Activated naive CD4-positive, alpha-beta T cell treated with anti-CD3 and anti-CD28 coated beads for 36 hours (primary cell): ENCODE data around the gene TOM1L2. TPM values are rescaled to one million over a fixed set of nuclear protein-coding genes. Genes with fewer than 3 reads are reported as not detected.
"Not testable (repeated sequence)": the region's sequence is repeated elsewhere in the genome, so short reads cannot be mapped to it uniquely, and the experiment has no call there.

Experiments used
- CTCF ChIA-PET: fragments of 350-600 bp; sonication (Branson Sonifier 250); formaldehyde crosslinking; loops from one replicate; lab custom pipeline; 2021; ENCODE audit warnings: antibody characterized with exemption; lab: Charles Lee
- DNase-seq: peaks from one replicate; pipeline ENCODE4 v3.0.0-alpha.2; 2020
- H3K27ac Mint-ChIP-seq: one replicate; pipeline ENCODE4 v1.8.0; 2021; ENCODE audit warnings: mild to moderate bottlenecking, mixed read lengths
- H3K27me3 Mint-ChIP-seq: one replicate; pipeline ENCODE4 v1.8.0; 2021; ENCODE audit warnings: low read depth, mixed read lengths
- H3K36me3 Mint-ChIP-seq: one replicate; pipeline ENCODE4 v1.8.0; 2021; ENCODE audit warnings: low read depth, mixed read lengths
- H3K4me1 Mint-ChIP-seq: one replicate; pipeline ENCODE4 v1.8.0; 2021; ENCODE audit warnings: low read depth, mixed read lengths
- H3K4me3 Mint-ChIP-seq: one replicate; pipeline ENCODE4 v1.8.0; 2021; ENCODE audit warnings: mild to moderate bottlenecking, moderate library complexity, mixed read lengths
- H3K9me3 Mint-ChIP-seq: one replicate; pipeline ENCODE4 v1.8.0; 2021; ENCODE audit warnings: mixed read lengths
- intact Hi-C: fragments of 100-400 bp; cut with micrococcal nuclease; formaldehyde crosslinking; loops from one replicate; pipeline ENCODE4 v1.15.1; 2023
- total RNA-seq, 2 experiments: library from RNA; stranded (reverse); gene quantifications; one replicate each; pipeline ENCODE4 v1.2.3, GENCODE V29; 2021

The TOM1L2 gene
- total RNA-seq, 2 experiments from 2014 or later = 9.8 to 9.9 TPM

- Mint-ChIP-seq H3K4me3 (no peak overlapping the region), H3K4me1 (peaks cover 10% of the 10 kb centered on the region), H3K27me3 (no peaks in the 10 kb centered on the region), H3K9me3 (no peaks in the 10 kb centered on the region), H3K36me3 (peaks cover 35% of the 10 kb centered on the region), H3K27ac (no peak overlapping the region)
- intact Hi-C loops = loop anchor here (2.0 to 5.0 kb wide), 3 partner anchors 106 to 220 kb away; partner anchors contain the start of gene RAI1
- CTCF ChIA-PET = interaction anchor here (0.6 to 5.9 kb wide), 15 partner anchors 8 to 220 kb away, joined by 3 to 76 read pairs (median 4); no protein-coding TSS in a partner anchor
- no peak for DNase-seq
Observed at GRCh38 chr17:17813055-17813724, 159.0 kb downstream of the TOM1L2 start.

GRCh38 chr17:17812211-17813054 is 159.8 kb downstream of the TOM1L2 start:
- CTCF ChIA-PET = interaction anchor here (0.7 to 5.9 kb wide), 14 partner anchors 9 to 147 kb away, joined by 3 to 76 read pairs (median 4); no protein-coding TSS in a partner anchor
- Mint-ChIP-seq H3K27me3 (no peaks in the 10 kb centered on the region), H3K36me3 (peaks cover 30% of the 10 kb centered on the region), H3K9me3 (no peaks in the 10 kb centered on the region), H3K4me3 (no peak overlapping the region), H3K4me1 (peaks cover 10% of the 10 kb centered on the region), H3K27ac (peak overlapping the region; percentile 18)
- peak; percentile 72 for DNase-seq
- intact Hi-C loops = loop anchor here (1.0 to 5.0 kb wide), 4 partner anchors 48 to 220 kb away; partner anchors contain the start of gene RAI1

DNA sequence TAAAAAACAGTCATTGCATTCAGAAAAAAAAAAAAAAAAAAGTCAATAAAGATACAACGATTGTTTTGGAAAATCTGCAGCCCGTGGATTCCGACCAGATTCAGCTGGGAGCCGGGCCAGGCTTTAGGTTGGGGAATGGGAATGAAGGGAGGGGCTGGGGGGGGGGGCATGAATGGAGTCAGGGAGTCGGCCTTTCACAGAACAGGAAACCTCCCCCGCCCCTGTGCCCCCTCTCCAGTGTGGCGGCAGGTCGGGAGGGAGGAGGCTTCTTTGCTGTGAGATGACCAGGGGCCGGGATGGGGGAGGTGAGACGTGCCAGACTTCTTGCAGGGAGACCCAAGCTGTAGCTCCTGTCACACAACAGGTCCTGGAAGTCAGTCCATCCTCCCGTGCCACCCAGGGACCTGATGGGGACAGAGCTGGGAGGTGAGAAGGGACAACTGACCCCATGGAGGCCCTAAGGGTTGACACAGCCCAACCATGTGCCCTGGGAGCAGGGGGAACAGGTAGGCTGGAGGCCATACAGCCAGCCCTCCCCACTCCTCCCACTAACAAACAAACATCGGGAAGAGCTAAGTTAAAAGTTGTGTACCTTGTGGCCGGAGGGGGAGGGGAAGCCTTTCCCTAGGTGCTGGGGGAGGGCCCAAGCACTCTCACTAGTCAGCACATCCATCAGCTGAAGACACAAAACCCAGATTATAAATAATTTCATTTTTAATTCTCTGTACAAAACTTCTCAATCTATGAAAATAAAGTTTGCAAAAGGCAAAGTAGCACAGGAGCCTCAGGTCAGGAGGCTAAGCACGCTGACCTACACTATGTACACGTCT is 160.6 kb downstream of the TOM1L2 start:
- Mint-ChIP-seq H3K4me1 (peaks cover 10% of the 10 kb centered on the region), H3K36me3 (peaks cover 25% of the 10 kb centered on the region), H3K9me3 (no peaks in the 10 kb centered on the region), H3K4me3 (no peak overlapping the region), H3K27me3 (no peaks in the 10 kb centered on the region), H3K27ac (peak overlapping the region; percentile 21)
- CTCF ChIA-PET = interaction anchor here (0.6 to 5.9 kb wide), 12 partner anchors 10 to 1228 kb away, joined by 3 to 76 read pairs (median 4); no protein-coding TSS in a partner anchor
- intact Hi-C loops = loop anchor here (1.0 to 5.0 kb wide), 4 partner anchors 49 to 221 kb away; partner anchors contain the start of gene RAI1
- DNase-seq = no peak

- H3K9me3 Mint-ChIP-seq = no peaks in the 10 kb centered on the region
- no peak overlapping the region for H3K27ac Mint-ChIP-seq
- no peak overlapping the region for H3K4me3 Mint-ChIP-seq
- peaks cover 10% of the 10 kb centered on the region for H3K4me1 Mint-ChIP-seq
- H3K36me3 Mint-ChIP-seq = peaks cover 23% of the 10 kb centered on the region
- no peaks in the 10 kb centered on the region for H3K27me3 Mint-ChIP-seq
- CTCF ChIA-PET = interaction anchor here (0.7 to 5.9 kb wide), 4 partner anchors 9 to 108 kb away, joined by 3 to 76 read pairs (median 30); no protein-coding TSS in a partner anchor
- intact Hi-C loops = loop anchor here (5.0 kb wide), 1 partner anchor 129 kb away; the partner anchor contains the start of gene RAI1
- no peak for DNase-seq
Observed at GRCh38 chr17:17810895-17811248, 161.3 kb downstream of the TOM1L2 start.

DNA sequence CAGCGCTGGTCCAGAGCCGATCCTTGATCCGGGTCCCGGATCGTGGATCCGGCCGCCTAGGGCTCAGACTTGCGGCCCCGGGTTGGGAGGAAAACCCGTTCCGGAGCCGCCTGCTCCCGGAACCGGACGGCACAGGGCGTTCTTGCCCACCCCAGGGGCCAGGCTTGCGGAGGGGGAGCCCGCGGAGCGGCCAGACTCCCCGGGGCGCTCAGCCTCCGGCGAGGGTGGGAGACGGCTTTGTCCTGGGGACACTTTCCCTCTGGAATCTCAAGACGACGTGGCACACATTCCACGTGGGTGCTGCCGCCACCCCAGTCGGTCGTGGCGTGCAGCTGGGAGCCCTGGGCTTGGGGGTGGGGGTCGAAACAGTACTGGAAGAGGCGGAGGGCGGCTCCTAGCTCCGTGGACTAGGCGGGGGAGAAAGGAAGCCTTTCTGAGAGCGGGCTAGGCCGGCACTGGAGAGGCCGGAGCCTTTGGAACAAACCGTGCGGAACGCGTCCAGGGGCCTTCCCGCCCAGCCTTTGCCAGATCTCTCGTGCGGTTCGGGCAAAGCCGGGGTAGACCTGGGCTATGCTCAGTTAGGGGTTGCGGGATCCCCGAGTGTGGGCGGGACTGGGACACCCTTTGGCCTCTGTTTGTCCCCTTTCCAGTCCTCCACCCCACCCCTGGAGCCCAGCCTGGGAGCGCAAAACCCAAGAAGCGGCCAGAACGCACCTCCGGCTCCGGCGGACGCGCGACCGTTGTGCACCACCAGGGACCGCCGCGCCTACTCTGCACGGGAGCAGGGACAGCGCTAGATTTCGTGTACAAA is 161.9 kb downstream of the TOM1L2 start:
- CTCF ChIA-PET = interaction anchor here (5.2 to 5.9 kb wide), 2 partner anchors 46 to 51 kb away, joined by 55 to 76 read pairs; no protein-coding TSS in a partner anchor
- intact Hi-C loops = loop anchor here (5.0 kb wide), 1 partner anchor 128 kb away; the partner anchor contains the start of gene RAI1
- no peaks in the 10 kb centered on the region for H3K27me3 Mint-ChIP-seq

GRCh38 chr17:17809531-17810083 is 162.6 kb downstream of the TOM1L2 start:
- Mint-ChIP-seq H3K9me3 (no peaks in the 10 kb centered on the region), H3K27me3 (no peaks in the 10 kb centered on the region), H3K27ac (no peak overlapping the region), H3K4me3 (no peak overlapping the region), H3K36me3 (peaks cover 17% of the 10 kb centered on the region), H3K4me1 (peaks cover 10% of the 10 kb centered on the region)
- intact Hi-C loops = loop anchor here (5.0 kb wide), 1 partner anchor 127 kb away; the partner anchor contains the start of gene RAI1
- DNase-seq = no peak
- CTCF ChIA-PET = interaction anchor here (1.0 to 1.1 kb wide), 2 partner anchors 46 to 128 kb away, joined by 3 to 7 read pairs; no protein-coding TSS in a partner anchor

More for the DNA sequence above, 161.9 kb downstream of the TOM1L2 start:
- Mint-ChIP-seq H3K4me1 (peaks cover 10% of the 10 kb centered on the region), H3K27ac (no peak overlapping the region), H3K4me3 (no peak overlapping the region), H3K36me3 (peaks cover 20% of the 10 kb centered on the region), H3K9me3 (no peaks in the 10 kb centered on the region)
- no peak for DNase-seq

DNA sequence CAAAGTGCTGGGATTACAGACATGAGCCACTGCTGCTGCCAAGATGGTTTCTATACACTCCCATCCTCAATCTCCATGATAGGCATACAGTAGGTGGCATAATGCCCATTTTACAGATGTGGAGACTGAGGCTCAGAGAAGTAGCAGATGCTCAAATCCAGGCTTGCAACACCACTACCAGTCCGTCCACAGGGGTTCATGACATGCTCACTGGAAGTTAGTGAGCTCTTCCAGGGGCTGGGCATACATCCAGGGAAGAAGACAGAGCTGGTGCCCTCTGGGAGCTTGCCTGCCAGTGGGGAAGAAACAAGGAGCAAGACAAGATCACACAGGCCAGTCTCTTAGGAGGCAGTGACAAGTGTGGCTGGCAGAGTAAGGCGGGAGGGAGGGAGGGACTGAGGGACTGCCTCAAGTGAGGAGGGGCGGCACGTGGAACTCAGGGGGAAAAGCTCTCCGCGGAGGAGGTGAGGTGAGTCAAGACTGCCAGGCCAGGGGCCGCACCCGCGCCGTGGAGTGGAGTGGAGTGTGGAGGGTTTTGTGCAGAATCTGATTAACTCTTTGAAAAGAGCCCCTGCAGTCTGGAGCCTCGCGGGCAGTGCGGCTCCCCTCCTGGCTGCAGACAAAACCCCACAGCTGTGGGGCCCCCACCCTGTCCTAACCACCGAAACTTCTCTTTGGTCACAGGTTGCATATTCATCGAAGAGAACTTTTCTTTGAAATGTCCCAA is 163.3 kb downstream of the TOM1L2 start:
- CTCF ChIA-PET = interaction anchor here (1.0 to 1.1 kb wide), 2 partner anchors 46 to 127 kb away, joined by 3 to 7 read pairs; no protein-coding TSS in a partner anchor
- peaks cover 10% of the 10 kb centered on the region for H3K4me1 Mint-ChIP-seq
- H3K27me3 Mint-ChIP-seq = no peaks in the 10 kb centered on the region
- H3K4me3 Mint-ChIP-seq = no peak overlapping the region
- DNase-seq = no peak
- intact Hi-C loops = no loop called here
- no peaks in the 10 kb centered on the region for H3K9me3 Mint-ChIP-seq
- H3K36me3 Mint-ChIP-seq = peaks cover 15% of the 10 kb centered on the region
- no peak overlapping the region for H3K27ac Mint-ChIP-seq

GRCh38 chr17:17808200-17808599 is 164.0 kb downstream of the TOM1L2 start:
- H3K4me1 Mint-ChIP-seq = peaks cover 10% of the 10 kb centered on the region
- intact Hi-C loops, H3K27me3 Mint-ChIP-seq, H3K27ac Mint-ChIP-seq, DNase-seq, H3K9me3 Mint-ChIP-seq, H3K4me3 Mint-ChIP-seq, CTCF ChIA-PET: not testable (repeated sequence)
- H3K36me3 Mint-ChIP-seq = peaks cover 16% of the 10 kb centered on the region

- no peaks in the 10 kb centered on the region for H3K27me3 Mint-ChIP-seq
- H3K9me3 Mint-ChIP-seq = no peaks in the 10 kb centered on the region
- H3K36me3 Mint-ChIP-seq = peaks cover 11% of the 10 kb centered on the region
- H3K4me3 Mint-ChIP-seq = no peak overlapping the region
- intact Hi-C loops = no loop called here
- H3K27ac Mint-ChIP-seq = no peak overlapping the region
- no peak for DNase-seq
- CTCF ChIA-PET = no interaction called here
- peaks cover 7% of the 10 kb centered on the region for H3K4me1 Mint-ChIP-seq
Observed at GRCh38 chr17:17807440-17807839, 164.8 kb downstream of the TOM1L2 start.

- intact Hi-C loops = no loop called here
- Mint-ChIP-seq H3K27me3 (no peaks in the 10 kb centered on the region), H3K4me1 (peaks cover 3% of the 10 kb centered on the region), H3K9me3 (no peaks in the 10 kb centered on the region), H3K36me3 (peaks cover 9% of the 10 kb centered on the region), H3K27ac (no peak overlapping the region), H3K4me3 (no peak overlapping the region)
- CTCF ChIA-PET = interaction anchor here (1.0 to 1.3 kb wide), 2 partner anchors 21 to 54 kb away, joined by 3 to 4 read pairs; no protein-coding TSS in a partner anchor
- DNase-seq = no peak
Observed at GRCh38 chr17:17806611-17807274, 165.5 kb downstream of the TOM1L2 start.
